ENCODE measurements around the gene PCSK5.
A peak's percentile ranks its signal among the peaks of the same experiment; 100 is the strongest.
"Not testable (repeated sequence)": the region's sequence is repeated elsewhere in the genome, so short reads cannot be mapped to it uniquely, and the experiment has no call there.

The PCSK5 gene

GRCh38 chr9:76314321-76314720 is 423.8 kb downstream of the PCSK5 start:
- DNase-seq (ENCODE audit: low spot score), result no peak

- no peak for DNase-seq (ENCODE audit: low spot score)
Observed at GRCh38 chr9:76316069-76316468, 425.6 kb downstream of the PCSK5 start.

- not testable (repeated sequence) for DNase-seq (ENCODE audit: low spot score)
Observed at GRCh38 chr9:76319466-76319865, 429.0 kb downstream of the PCSK5 start.

- DNase-seq (ENCODE audit: low spot score), result no peak
Observed at GRCh38 chr9:76321195-76321828, 430.8 kb downstream of the PCSK5 start.

GRCh38 chr9:76322810-76323209 is 432.3 kb downstream of the PCSK5 start:
- no peak for DNase-seq (ENCODE audit: low spot score)

GRCh38 chr9:76323490-76323889 is 433.0 kb downstream of the PCSK5 start:
- DNase-seq (ENCODE audit: low spot score), result no peak

- not testable (repeated sequence) for DNase-seq (ENCODE audit: low spot score)
Observed at GRCh38 chr9:76324030-76324429, 433.6 kb downstream of the PCSK5 start.

GRCh38 chr9:76330034-76330433 is 439.6 kb downstream of the PCSK5 start:
- no peak for DNase-seq (ENCODE audit: low spot score)

GRCh38 chr9:76333388-76333787 is 442.9 kb downstream of the PCSK5 start:
- no peak for DNase-seq (ENCODE audit: low spot score)

GRCh38 chr9:76333964-76334363 is 443.5 kb downstream of the PCSK5 start:
- no peak for DNase-seq (ENCODE audit: low spot score)

- DNase-seq (ENCODE audit: low spot score), result no peak
Observed at GRCh38 chr9:76336027-76336426, 445.6 kb downstream of the PCSK5 start.

- DNase-seq (ENCODE audit: low spot score), result no peak
Observed at GRCh38 chr9:76338418-76338817, 447.9 kb downstream of the PCSK5 start.

GRCh38 chr9:76341616-76342015 is 451.1 kb downstream of the PCSK5 start:
- DNase-seq (ENCODE audit: low spot score), result no peak

GRCh38 chr9:76342201-76342600 is 451.7 kb downstream of the PCSK5 start:
- DNase-seq (ENCODE audit: low spot score), result no peak

GRCh38 chr9:76342858-76343257 is 452.4 kb downstream of the PCSK5 start:
- DNase-seq (ENCODE audit: low spot score), result no peak

- DNase-seq (ENCODE audit: low spot score), result no peak
Observed at GRCh38 chr9:76349865-76350264, 459.4 kb downstream of the PCSK5 start.

GRCh38 chr9:76351006-76351405 is 460.5 kb downstream of the PCSK5 start:
- DNase-seq (ENCODE audit: low spot score), result no peak

- no peak for DNase-seq (ENCODE audit: low spot score)
Observed at GRCh38 chr9:76352026-76352620, 461.6 kb downstream of the PCSK5 start.

GRCh38 chr9:76353280-76353679 is 462.8 kb downstream of the PCSK5 start:
- no peak for DNase-seq (ENCODE audit: low spot score)

GRCh38 chr9:76354221-76354620 is 463.7 kb downstream of the PCSK5 start:
- no peak for DNase-seq (ENCODE audit: low spot score)

- DNase-seq (ENCODE audit: low spot score), result peak; percentile 71
Observed at GRCh38 chr9:76355886-76356285, 465.4 kb downstream of the PCSK5 start.

- no peak for DNase-seq (ENCODE audit: low spot score)
Observed at GRCh38 chr9:76357555-76357954, 467.1 kb downstream of the PCSK5 start.

- no peak for DNase-seq (ENCODE audit: low spot score)
Observed at GRCh38 chr9:76358628-76359280, 468.3 kb downstream of the PCSK5 start.

- no peak for DNase-seq (ENCODE audit: low spot score)
Observed at GRCh38 chr9:76359365-76359764, 468.9 kb downstream of the PCSK5 start.

Measured in putamen (tissue), 1 donor.